OCI-M2 (cell line): Measurements from ENCODE around the gene GRB10.
"Not testable (repeated sequence)": the region's sequence is repeated elsewhere in the genome, so short reads cannot be mapped to it uniquely, and the experiment has no call there.

Experiments
- DNase-seq: peaks from one replicate; lab custom pipeline; 2025; ENCODE audit not compliant: unreplicated experiment; lab: John Stamatoyannopoulos, UW

Gene GRB10

DNA sequence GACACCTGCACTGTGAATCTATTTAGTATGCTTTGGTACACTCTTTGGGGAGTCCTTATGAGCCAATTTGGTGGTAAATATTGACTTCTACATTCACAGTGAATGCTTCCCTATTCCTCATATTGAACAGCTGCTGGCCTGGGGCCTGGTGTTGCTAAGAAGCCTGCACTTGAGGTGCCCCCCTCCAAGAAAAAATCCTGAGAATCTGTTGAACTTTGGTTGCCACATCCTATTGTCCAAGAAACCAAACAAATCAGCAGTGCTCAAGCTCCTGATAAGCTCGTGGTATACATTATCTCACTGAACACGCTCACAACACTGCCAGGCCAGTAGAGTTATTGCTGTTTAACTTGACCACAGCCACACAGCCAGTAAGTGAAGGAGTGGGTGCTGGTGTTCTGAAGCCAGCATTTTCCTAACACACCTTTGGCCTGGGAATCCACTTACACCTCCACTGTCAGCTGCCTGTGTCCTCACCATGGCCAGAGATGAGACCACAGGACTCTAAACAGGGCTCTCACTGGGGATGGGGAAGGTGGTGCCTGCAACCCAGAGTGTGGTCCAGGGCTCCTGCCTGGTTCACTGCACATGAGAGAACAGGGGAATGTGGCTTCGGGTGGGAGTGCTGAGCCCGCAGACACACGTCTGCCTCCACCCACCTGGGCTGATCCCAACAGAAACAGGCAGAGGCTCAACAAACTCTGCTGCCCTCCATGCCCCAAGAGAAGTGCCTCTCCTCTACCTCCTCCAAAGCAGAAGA lies 224.2 kb downstream of the GRB10 start:
- DNase-seq: no peak

DNA sequence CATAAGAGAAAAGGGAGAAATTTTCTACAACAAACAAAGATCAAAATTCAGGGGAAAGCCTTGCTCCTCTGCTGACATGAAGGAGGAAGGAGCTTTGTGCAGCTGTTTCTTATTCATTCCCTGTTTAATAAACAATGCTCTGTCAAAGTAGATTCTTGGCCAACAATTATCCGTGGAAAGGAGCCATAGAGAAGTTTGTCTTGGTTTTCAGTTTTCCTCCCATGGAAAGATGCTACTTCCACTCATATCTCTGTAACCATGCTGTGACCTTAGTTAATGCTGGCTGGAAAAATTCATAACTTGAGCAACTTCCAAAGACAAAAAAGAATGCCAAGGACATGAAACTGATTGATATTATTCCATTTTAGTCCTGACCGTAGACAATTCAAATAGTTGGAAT lies 225.6 kb downstream of the GRB10 start:
- no peak for DNase-seq

DNA sequence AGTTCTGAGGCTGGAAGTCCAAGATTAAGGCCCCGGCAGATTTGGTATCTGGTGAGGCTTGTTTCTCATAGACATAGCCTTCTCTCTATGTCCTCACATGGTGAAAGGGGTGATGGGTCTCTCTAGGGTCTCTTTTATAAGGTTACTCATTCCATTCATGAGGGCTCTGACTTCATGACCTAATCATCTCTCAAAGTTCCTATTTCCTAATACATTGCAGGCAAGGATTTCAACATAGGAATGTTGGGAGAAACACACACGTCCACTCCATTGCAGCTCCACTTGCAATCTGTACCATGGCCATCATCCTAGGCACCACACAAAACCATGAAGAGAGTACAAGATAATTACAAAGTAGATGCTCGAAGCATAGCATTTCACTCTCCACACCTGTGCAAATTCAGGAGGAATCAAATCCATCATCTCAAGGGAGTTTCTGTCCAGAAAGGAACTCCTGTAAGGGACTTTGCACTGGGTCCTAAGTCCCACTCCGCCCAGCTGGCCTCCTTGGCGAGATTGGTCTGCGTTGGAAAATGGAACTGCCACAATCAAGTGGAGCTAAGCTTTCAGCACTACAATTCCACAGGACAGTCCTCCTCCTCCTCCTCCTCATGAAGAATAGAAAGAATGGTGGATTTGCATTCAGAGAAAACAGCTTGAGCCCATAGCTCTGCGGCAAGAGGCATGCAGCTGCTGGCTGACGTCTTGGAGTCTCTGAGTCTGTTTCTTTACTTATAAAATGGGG lies 226.3 kb downstream of the GRB10 start:
- DNase-seq: no peak

DNA sequence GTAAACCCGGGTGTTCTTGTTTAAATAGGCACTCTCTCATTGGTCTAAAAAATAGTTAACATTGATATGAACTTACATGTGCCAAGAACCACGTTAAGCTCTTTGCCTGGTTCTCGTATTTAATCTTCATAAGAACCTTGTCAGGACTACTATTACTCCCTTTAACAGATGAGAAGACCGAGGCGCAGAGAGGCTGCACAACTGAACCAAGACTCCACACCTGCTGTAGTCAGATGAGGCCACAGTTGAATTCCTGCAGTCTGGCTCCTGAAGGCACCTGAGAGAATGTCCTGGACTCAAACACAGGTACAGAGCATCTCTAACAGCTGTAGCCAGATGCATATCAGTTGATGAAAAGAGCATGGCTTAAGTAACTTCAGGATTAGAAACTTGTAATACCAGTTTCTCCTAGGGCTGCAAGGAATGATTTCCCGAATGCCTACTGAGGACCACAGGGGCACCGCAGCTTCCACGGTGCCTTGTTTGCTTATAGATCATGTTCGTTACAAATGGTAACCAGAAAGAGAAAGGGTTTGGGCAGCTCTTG lies 227.0 kb downstream of the GRB10 start:
- DNase-seq: no peak

DNA sequence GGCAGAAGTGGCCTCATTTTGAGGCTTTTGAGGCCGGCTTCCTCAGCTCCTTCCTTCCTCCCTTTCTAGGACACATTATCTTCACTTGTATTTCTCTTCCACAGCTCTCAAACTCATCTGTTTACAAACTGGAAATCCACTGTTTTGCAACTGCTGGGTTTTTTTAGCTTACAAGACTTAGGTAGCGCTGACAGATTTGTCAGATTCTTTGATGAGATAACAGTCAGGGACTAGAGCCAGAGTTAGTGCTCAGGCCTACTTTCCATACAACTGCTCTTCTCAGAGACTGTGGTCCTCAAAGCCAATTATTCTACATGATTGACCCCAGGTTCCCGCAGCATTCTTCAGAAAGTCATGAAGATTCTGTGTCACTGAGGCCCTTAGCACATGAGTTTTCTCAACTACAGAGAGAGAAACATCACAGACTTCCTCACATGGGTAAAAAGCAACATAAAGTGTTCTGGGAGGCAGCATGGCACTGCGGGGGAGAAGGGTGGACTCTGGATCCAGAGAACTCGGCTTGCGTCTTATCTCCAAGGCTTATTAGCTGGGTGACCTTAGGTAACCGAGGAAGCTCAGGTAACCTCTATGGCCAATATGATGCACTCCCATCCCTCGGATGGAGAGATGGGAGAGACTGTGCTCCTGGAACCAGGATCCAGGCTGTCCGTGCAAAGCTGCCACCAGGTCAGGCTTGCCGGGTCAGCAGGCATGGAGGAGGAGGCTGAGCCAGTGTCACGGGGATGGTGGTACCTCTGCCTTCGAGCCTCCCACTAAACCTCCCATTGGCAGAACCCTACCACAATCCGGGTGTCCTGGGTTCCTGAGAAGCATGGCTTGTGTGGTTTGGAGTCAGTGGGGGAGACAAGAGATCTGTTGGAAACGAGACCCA lies 228.0 kb downstream of the GRB10 start:
- no peak for DNase-seq

DNA sequence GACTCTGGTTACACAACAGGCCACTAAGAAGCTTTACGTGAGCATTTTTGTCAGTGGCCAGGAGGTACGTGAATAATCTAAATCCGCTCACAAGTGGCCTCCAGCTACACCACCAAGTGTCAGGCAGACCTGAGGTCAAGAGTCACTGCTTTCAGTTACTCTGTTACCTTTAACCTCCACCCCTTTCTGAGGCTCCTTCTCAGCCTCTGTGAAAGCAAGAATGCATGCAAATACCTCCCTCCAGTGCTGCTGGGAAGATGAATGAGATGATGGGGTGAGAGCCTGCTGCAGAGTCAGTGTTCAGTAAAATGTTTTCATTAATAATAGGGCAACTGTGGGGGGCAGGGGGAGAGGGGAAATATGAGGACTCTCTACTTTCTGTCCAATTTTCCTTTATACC lies 228.7 kb downstream of the GRB10 start:
- no peak for DNase-seq

DNA sequence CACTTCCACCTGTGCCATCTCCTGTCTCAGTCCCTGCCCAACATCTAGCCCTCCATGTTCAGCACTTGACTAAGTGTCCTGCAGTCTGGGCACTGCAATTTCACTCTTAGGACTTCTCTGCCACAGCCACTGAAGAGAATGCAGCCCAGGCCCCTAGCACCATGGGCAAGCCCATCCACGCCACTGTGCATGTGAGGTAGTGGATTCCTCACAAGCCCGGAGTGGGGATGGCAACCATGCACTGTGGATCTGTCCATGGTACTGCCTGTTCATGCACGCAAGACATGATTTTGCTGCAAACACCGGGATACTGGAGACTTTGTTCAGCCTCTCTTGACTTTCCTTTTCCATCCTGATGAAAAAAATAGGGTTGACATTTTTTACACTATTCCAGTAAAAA lies 229.8 kb downstream of the GRB10 start:
- no peak for DNase-seq

DNA sequence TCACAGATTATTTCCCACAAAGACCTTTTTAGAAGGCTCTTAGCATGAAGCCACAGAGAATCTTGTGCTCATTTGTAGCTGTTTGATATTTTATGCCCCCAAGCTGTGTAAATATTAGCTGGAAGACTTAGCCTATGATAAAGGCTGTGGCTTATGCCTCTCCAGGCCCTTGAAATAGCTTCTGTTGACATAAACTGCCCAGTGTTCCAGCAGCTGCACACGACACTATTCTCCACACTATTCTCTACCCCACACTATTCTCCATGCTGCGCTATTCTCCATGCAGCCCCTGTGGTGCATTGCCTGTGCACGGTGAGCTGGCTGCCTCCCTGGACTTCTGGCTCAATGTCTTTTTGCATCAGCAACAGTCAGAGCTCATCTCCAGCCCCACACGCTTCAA lies 230.6 kb downstream of the GRB10 start:
- no peak for DNase-seq

DNA sequence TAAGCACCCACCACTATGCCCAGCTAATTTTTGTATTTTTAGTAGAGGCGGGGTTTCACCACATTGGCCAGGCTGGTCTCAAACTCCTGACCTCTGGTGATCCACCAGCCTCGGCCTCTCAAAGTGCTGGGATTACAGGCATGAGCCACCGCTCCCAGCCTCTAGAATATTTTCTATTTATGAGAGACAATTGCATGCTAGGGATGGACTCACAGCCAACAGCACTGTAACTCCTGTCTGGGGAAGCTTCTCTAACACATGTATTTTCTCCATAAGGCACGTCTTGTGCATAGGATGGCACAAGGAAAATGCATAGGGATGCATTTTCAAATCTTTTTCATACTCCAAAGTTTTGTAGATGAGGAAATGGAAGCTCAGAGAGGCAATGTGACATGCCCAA lies 237.1 kb downstream of the GRB10 start:
- not testable (repeated sequence) for DNase-seq

DNA sequence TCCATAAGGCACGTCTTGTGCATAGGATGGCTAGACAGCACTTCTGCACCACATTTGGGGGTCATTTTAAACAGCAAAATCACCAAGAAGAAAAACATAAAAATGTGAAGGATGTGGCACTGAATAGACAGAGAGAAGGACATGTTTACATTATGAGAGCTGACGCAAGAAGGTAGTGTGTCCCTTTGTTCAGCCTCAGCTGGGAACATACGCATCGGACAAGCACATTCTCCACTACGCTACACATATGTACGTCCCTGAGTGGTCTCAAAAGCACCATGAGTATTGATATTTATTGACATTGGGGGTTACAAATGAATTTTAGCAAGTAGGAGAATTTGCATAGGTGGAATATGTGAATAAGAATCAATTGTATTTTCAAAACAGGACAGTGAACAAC lies 237.7 kb downstream of the GRB10 start:
- no peak for DNase-seq

DNA sequence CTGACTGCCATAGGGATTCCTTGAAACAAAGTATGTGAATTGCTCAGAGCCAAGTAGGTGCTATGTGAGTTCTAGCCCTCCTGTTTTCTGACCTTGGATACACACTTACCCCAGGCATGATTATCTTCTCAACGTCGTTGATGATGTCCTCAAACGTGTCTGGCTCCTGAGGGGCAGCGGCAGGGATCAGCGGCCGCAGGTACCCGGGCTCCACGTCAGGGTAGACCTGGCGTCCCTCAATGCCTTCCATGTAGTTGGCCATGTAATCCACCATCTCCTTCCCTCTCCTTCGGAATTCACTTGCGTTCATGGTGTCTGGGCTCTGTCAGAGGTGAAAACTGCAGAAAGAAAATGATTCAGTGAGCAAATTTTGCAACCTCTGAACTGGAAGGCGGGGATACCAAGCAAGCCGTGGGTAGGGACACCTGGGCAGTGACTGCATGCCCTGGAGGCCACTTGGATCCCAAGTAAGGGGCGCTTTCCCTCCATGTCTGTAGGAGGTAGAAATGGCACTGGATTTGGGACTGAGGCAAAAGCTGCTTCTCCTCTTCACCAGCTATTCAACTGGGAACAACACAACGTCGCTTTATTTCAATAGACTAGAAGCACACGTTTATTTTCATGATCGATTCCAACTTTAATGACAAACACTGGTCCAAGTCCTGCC lies 238.8 kb downstream of the GRB10 start:
- no peak for DNase-seq

DNA sequence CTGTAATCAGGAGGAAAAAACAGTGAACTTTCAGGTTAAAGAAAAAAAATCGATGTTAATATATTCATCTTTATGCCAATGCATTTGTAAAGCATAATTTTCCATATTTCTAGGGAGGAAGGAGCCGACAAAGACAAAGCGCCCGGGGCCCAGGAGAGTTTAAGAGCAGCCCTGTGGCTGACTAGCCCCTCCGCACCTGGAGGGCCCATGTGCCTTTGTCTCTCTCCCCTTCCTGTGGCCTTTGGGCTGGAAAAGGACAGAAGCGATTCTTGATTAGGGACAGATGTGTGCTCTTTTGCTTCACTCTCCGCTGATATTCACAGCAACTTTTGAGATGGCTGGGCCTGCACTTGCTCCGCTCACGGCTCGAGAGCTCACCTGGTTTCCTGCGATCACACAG lies 240.6 kb downstream of the GRB10 start:
- no peak for DNase-seq

DNA sequence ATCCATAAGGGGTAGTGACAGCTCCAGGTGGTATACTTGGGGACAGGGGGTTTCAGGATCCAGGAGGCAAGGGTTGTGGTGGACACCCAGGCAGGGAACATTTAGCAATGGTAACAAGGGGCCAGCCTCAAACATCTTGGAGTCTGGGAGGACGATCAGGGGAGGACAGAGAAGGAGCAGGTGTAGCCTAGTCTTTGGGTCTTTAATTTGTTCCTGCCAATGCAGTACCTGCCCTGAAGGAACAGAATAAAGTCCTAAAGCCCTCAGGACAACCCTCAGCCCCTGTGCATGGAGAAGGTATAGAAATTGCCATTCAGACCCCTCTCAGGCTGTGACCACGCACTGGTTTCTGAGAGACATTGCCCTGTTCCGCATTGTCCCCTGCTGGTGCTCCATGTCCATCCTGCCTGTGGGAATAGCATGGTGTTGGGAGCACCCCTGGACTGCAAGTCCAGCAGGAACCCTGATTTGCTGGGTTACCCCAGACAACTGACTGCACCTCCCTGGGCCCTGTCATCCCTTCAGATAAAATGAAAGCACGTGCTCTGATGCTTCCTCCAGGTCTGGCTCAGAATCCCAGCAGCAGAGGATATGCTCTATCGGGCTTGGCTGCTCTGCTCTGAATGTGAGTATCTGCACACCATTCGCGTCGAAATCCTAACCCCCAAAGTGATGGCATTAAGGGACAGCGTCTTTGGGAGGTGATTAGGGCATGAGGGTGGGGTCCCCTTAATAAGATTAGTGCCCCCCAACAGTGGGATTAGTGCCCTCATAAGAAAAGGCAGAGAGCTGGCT lies 241.7 kb downstream of the GRB10 start:
- DNase-seq: no peak
